GM23338 (cell line): Measurements from ENCODE around the gene ZNF337. TPM values are rescaled to one million over a fixed set of nuclear protein-coding genes. Genes with fewer than 3 reads are reported as not detected.

ENCODE experiments used
- ATAC-seq: fragments of 200-7000 bp; cut with Tn5 transposase; 3 replicates; pipeline ENCODE4 v1.9.1; 2020
- DNase-seq: peaks from one replicate; pipeline ENCODE4 v3.0.0-alpha.2; 2015; ENCODE audit warnings: low spot score
- H2AFZ ChIP-seq: fragments of 200-600 bp; sonication (generic); 2 replicates; pipeline ENCODE4 v1.8.0; 2016; ENCODE audit warnings: antibody characterized with exemption, mild to moderate bottlenecking, moderate library complexity
- H3F3A ChIP-seq: fragments of 200-600 bp; sonication (generic); replicated peaks from 2 replicates; pipeline ENCODE4 v1.8.0; 2017; ENCODE audit warnings: antibody characterized with exemption, mixed run types, low read depth
- H3K27ac ChIP-seq: fragments of 200-600 bp; sonication (generic); 2 replicates; pipeline ENCODE4 v1.6.1; 2016; ENCODE audit warnings: low read depth
- H3K27me3 ChIP-seq: fragments of 200-600 bp; sonication (generic); 2 replicates; pipeline ENCODE4 v1.8.0; 2016; ENCODE audit warnings: mild to moderate bottlenecking, mixed run types, moderate library complexity; ENCODE audit not compliant: insufficient read depth
- H3K36me3 ChIP-seq: fragments of 200-600 bp; sonication (generic); 2 replicates; pipeline ENCODE4 v1.8.0; 2016; ENCODE audit warnings: mild to moderate bottlenecking; ENCODE audit not compliant: insufficient read depth
- H3K4me1 ChIP-seq: fragments of 200-600 bp; sonication (generic); 2 replicates; pipeline ENCODE4 v1.8.0; 2016; ENCODE audit warnings: mild to moderate bottlenecking, moderate library complexity; ENCODE audit not compliant: insufficient read depth
- H3K4me2 ChIP-seq: fragments of 200-600 bp; sonication (generic); 2 replicates; pipeline ENCODE4 v1.7.1; 2017; ENCODE audit warnings: mixed run types
- H3K4me3 ChIP-seq: fragments of 200-600 bp; sonication (generic); 2 replicates; pipeline ENCODE4 v1.6.1; 2016; ENCODE audit warnings: mixed run types
- H3K79me2 ChIP-seq: fragments of 200-600 bp; sonication (generic); replicated peaks from 2 replicates; pipeline ENCODE4 v1.8.0; 2017; ENCODE audit warnings: mild to moderate bottlenecking; ENCODE audit not compliant: insufficient read depth
- H3K9me2 ChIP-seq: fragments of 200-600 bp; sonication (generic); 2 replicates; pipeline ENCODE4 v1.8.0; 2017; ENCODE audit not compliant: insufficient read depth
- H4K20me1 ChIP-seq: fragments of 200-600 bp; sonication (generic); replicated peaks from 2 replicates; pipeline ENCODE4 v1.8.0; 2017; ENCODE audit warnings: mild to moderate bottlenecking; ENCODE audit not compliant: insufficient read depth
- H3K27ac Mint-ChIP-seq: 2 replicates; pipeline ENCODE4 v1.8.0; 2020; ENCODE audit warnings: inconsistent platforms, mild to moderate bottlenecking, moderate library complexity, mixed read lengths
- H3K27me3 Mint-ChIP-seq: 3 replicates; pipeline ENCODE4 v1.8.0; 2022; ENCODE audit warnings: low read depth, mild to moderate bottlenecking, moderate library complexity, mixed read lengths, inconsistent platforms; ENCODE audit not compliant: insufficient read depth, poor library complexity
- H3K36me3 Mint-ChIP-seq: 3 replicates; pipeline ENCODE4 v1.8.0; 2021; ENCODE audit warnings: low read depth, mild to moderate bottlenecking, inconsistent platforms, moderate library complexity, mixed read lengths
- H3K4me1 Mint-ChIP-seq: 3 replicates; pipeline ENCODE4 v1.8.0; 2020; ENCODE audit warnings: mild to moderate bottlenecking, inconsistent platforms, mixed read lengths
- H3K4me3 Mint-ChIP-seq: 3 replicates; pipeline ENCODE4 v1.8.0; 2021; ENCODE audit warnings: moderate library complexity, mild to moderate bottlenecking, inconsistent platforms, mixed read lengths
- H3K9me3 Mint-ChIP-seq: 3 replicates; pipeline ENCODE4 v1.8.0; 2020; ENCODE audit warnings: moderate library complexity, mild to moderate bottlenecking, inconsistent platforms, mixed read lengths
- CREB1 ChIP-seq: fragments of 250-450 bp; sonication (Bioruptor Pico); IDR thresholded peaks from 2 replicates; pipeline ENCODE4 v1.5.0; 2020; ENCODE audit warnings: low read depth, mild to moderate bottlenecking, moderate library complexity
- EZH2phosphoT487 ChIP-seq: fragments of 200-600 bp; sonication (generic); IDR thresholded peaks from one replicate; pipeline ENCODE4 v1.8.1; 2018; ENCODE audit warnings: antibody characterized with exemption; ENCODE audit not compliant: unreplicated experiment
- JUNB ChIP-seq: IDR thresholded peaks from one replicate; pipeline ENCODE4 v1.6.1; 2016; ENCODE audit warnings: antibody characterized with exemption; ENCODE audit not compliant: unreplicated experiment
- NANOG ChIP-seq: IDR thresholded peaks from 2 replicates; pipeline ENCODE4 v1.6.1; 2016; ENCODE audit warnings: antibody characterized with exemption, borderline replicate concordance
- POLR2AphosphoS5 ChIP-seq: IDR thresholded peaks from 2 replicates; pipeline ENCODE4 v1.6.1; 2016; ENCODE audit warnings: antibody characterized with exemption, low read depth
- STAT1 ChIP-seq: IDR thresholded peaks from one replicate; pipeline ENCODE4 v1.6.1; 2016; ENCODE audit warnings: antibody characterized with exemption; ENCODE audit not compliant: unreplicated experiment
- ZNF114 ChIP-seq: fragments of 250-450 bp; sonication (Bioruptor Pico); IDR thresholded peaks from 2 replicates; pipeline ENCODE4 v1.5.0; 2020; ENCODE audit warnings: mild to moderate bottlenecking, moderate library complexity
- ZNF331 ChIP-seq: fragments of 250-450 bp; sonication (Bioruptor Pico); IDR thresholded peaks from 2 replicates; pipeline ENCODE4 v1.5.0; 2020; ENCODE audit warnings: low read depth, mild to moderate bottlenecking, moderate library complexity
- polyA plus RNA-seq: library from polyadenylated mRNA; unstranded; fragments of >200 nt; fragmentation: Nextera tagmentation; extraction: Ambion mirVana; gene quantifications from 2 replicates; pipeline ENCODE4 v1.2.1, GENCODE V29; 2016
- total RNA-seq: library from RNA; depleted of rRNA; stranded (reverse); fragments of >200 nt; shearing (Covaris generic); gene quantifications from 2 replicates; pipeline ENCODE4 v1.2.3, GENCODE V29; 2014
- TF ChIP-seq, protein P1 (sequence below): fragments of 250-450 bp; sonication (Bioruptor Pico); IDR thresholded peaks from 2 replicates; pipeline ENCODE4 v1.5.0; 2020; ENCODE audit warnings: mild to moderate bottlenecking, moderate library complexity

ZNF337 gene
- total and polyA plus RNA-seq, 2 experiments from 2014 or later, result 2.1 to 6.3 TPM

DNA sequence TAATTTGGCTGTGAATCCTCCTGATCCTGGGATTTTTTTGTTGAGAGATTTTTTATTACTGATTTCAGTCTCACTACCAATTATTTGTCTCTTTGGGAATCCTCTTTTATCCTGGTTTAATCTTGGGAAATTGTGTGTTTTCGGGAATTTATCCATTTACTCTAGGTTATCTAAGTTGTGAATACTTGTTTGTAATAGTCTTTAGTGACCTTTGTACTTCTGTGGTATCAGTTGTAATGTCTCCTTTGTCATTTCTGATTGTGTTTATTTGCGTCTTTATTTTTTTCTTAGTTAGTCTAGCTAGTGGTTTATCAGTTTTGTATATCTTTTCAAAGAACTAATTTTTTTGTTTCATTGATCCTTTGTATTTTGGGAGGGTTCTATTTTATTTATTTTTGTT is 27.3 kb upstream of the ZNF337 start:
- no peak overlapping the region for H3K27ac Mint-ChIP-seq
- peaks cover 30% of the 10 kb centered on the region for H3K9me3 Mint-ChIP-seq
- H3K27ac ChIP-seq, result no peak overlapping the region
- no peak overlapping the region for H3K4me3 ChIP-seq
- peaks cover 3% of the 10 kb centered on the region for H3K27me3 Mint-ChIP-seq
- no peaks in the 10 kb centered on the region for H3K36me3 ChIP-seq
- H3F3A ChIP-seq, result no peaks in the 10 kb centered on the region
- no peak for ATAC-seq
- no peaks in the 10 kb centered on the region for H3K4me1 Mint-ChIP-seq
- TF ChIP-seq CREB1 (CRISPR knock-in tag) (no peak), JUNB (no peak), STAT1 (no peak), ZNF114 (CRISPR knock-in tag) (no peak), NANOG (no peak), POLR2AphosphoS5 (no peak), ZNF331 (CRISPR knock-in tag) (no peak), EZH2phosphoT487 (no peak)
- TF ChIP-seq, protein P1, sequence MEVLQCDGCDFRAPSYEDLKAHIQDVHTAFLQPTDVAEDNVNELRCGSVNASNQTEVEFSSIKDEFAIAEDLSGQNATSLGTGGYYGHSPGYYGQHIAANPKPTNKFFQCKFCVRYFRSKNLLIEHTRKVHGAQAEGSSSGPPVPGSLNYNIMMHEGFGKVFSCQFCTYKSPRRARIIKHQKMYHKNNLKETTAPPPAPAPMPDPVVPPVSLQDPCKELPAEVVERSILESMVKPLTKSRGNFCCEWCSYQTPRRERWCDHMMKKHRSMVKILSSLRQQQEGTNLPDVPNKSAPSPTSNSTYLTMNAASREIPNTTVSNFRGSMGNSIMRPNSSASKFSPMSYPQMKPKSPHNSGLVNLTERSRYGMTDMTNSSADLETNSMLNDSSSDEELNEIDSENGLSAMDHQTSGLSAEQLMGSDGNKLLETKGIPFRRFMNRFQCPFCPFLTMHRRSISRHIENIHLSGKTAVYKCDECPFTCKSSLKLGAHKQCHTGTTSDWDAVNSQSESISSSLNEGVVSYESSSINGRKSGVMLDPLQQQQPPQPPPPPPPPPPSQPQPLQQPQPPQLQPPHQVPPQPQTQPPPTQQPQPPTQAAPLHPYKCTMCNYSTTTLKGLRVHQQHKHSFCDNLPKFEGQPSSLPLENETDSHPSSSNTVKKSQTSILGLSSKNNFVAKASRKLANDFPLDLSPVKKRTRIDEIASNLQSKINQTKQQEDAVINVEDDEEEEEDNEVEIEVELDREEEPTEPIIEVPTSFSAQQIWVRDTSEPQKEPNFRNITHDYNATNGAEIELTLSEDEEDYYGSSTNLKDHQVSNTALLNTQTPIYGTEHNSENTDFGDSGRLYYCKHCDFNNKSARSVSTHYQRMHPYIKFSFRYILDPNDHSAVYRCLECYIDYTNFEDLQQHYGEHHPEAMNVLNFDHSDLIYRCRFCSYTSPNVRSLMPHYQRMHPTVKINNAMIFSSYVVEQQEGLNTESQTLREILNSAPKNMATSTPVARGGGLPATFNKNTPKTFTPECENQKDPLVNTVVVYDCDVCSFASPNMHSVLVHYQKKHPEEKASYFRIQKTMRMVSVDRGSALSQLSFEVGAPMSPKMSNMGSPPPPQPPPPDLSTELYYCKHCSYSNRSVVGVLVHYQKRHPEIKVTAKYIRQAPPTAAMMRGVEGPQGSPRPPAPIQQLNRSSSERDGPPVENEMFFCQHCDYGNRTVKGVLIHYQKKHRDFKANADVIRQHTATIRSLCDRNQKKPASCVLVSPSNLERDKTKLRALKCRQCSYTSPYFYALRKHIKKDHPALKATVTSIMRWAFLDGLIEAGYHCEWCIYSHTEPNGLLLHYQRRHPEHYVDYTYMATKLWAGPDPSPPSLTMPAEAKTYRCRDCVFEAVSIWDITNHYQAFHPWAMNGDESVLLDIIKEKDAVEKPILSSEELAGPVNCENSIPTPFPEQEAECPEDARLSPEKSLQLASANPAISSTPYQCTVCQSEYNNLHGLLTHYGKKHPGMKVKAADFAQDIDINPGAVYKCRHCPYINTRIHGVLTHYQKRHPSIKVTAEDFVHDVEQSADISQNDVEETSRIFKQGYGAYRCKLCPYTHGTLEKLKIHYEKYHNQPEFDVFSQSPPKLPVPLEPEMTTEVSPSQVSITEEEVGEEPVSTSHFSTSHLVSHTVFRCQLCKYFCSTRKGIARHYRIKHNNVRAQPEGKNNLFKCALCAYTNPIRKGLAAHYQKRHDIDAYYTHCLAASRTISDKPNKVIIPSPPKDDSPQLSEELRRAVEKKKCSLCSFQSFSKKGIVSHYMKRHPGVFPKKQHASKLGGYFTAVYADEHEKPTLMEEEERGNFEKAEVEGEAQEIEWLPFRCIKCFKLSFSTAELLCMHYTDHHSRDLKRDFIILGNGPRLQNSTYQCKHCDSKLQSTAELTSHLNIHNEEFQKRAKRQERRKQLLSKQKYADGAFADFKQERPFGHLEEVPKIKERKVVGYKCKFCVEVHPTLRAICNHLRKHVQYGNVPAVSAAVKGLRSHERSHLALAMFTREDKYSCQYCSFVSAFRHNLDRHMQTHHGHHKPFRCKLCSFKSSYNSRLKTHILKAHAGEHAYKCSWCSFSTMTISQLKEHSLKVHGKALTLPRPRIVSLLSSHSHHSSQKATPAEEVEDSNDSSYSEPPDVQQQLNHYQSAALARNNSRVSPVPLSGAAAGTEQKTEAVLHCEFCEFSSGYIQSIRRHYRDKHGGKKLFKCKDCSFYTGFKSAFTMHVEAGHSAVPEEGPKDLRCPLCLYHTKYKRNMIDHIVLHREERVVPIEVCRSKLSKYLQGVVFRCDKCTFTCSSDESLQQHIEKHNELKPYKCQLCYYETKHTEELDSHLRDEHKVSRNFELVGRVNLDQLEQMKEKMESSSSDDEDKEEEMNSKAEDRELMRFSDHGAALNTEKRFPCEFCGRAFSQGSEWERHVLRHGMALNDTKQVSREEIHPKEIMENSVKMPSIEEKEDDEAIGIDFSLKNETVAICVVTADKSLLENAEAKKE (CRISPR knock-in tag), result no peak
- DNase-seq, result no peak
- H2AFZ ChIP-seq, result no peak overlapping the region
- no peak overlapping the region for H3K4me3 Mint-ChIP-seq
- H3K9me2 ChIP-seq, result no peaks in the 10 kb centered on the region
- no peak overlapping the region for H3K4me2 ChIP-seq
- no peaks in the 10 kb centered on the region for H3K79me2 ChIP-seq
- no peaks in the 10 kb centered on the region for H4K20me1 ChIP-seq
- no peaks in the 10 kb centered on the region for H3K4me1 ChIP-seq
- H3K27me3 ChIP-seq, result no peaks in the 10 kb centered on the region
- peaks cover 11% of the 10 kb centered on the region for H3K36me3 Mint-ChIP-seq
